GM12878 (cell line): ENCODE measurements around the gene SPA17. TPM values are rescaled to one million over a fixed set of nuclear protein-coding genes. Genes with fewer than 3 reads are reported as not detected.

Source experiments
- ATAC-seq: fragments of 200-7000 bp; cut with Tn5 transposase; 3 replicates; pipeline ENCODE4 v1.9.1; 2020; ENCODE audit warnings: mild to moderate bottlenecking, moderate library complexity
- BruUV-seq: library from RNA; stranded (reverse); fragments of 400-500 nt; replicated peaks from 2 replicates; lab custom pipeline; 2021; lab: Mats Ljungman, UMichigan
- CTCF ChIA-PET: fragments of 300-600 bp; sonication (Branson Sonifier 250); formaldehyde crosslinking; extraction: SDS; loops from one replicate; lab custom pipeline; 2021; ENCODE audit warnings: inconsistent platforms; lab: Yijun Ruan, JAX
- POLR2A ChIA-PET: fragments of 350-600 bp; formaldehyde crosslinking; extraction: SDS; loops from one replicate; lab custom pipeline; 2021; ENCODE audit warnings: inconsistent platforms; lab: Charles Lee
- RAD21 ChIA-PET: fragments of 300-600 bp; sonication (Branson Sonifier 250); formaldehyde crosslinking; loops from one replicate; lab custom pipeline; 2023; ENCODE audit warnings: antibody characterized with exemption; ENCODE audit not compliant: unreplicated experiment; lab: Charles Lee
- SMC1A ChIA-PET: fragments of 300-600 bp; sonication (Branson Sonifier 250); formaldehyde crosslinking; loops from one replicate; lab custom pipeline; 2023; ENCODE audit not compliant: unreplicated experiment, uncharacterized antibody; lab: Charles Lee
- DNase-seq: peaks from one replicate; pipeline ENCODE4 v3.0.0-alpha.2; 2011; ENCODE audit warnings: low read depth, low spot score
- FAIRE-seq: peaks from 3 replicates; lab custom pipeline; 2011; peaks lifted over from hg19 to GRCh38; lab: Jason Lieb, UNC
- H2AFZ ChIP-seq: 2 replicates; pipeline ENCODE4 v1.6.0; 2011; ENCODE audit warnings: low read depth, low read length, control low read depth; ENCODE audit not compliant: control insufficient read depth
- H3K27ac ChIP-seq: 2 replicates; pipeline ENCODE4 v1.5.1; 2011; ENCODE audit warnings: control low read depth; ENCODE audit not compliant: control insufficient read depth, insufficient read depth
- H3K27me3 ChIP-seq, 2 experiments: replicated peaks in 1 of 2; 2 replicates each; pipeline versions ENCODE4 v1.6.0 to v1.6.1; 2011; ENCODE audit warnings: low read length in 1 of 2; ENCODE audit not compliant: control insufficient read depth in 2 of 2, insufficient read depth in 2 of 2
- H3K36me3 ChIP-seq, 2 experiments: 2 replicates each; pipeline ENCODE4 v1.5.1; 2011; ENCODE audit warnings: low read length in 1 of 2; ENCODE audit not compliant: control insufficient read depth in 2 of 2, insufficient read depth in 2 of 2
- H3K4me1 ChIP-seq: 2 replicates; pipeline ENCODE4 v1.6.1; 2011; ENCODE audit warnings: mild to moderate bottlenecking, low read length, moderate library complexity, mixed read lengths; ENCODE audit not compliant: control insufficient read depth, insufficient read depth
- H3K4me2 ChIP-seq: 2 replicates; pipeline ENCODE4 v1.6.0; 2011; ENCODE audit warnings: control low read depth; ENCODE audit not compliant: control insufficient read depth, insufficient read depth
- H3K4me3 ChIP-seq: fragments of 200-600 bp; sonication (generic); 2 replicates; pipeline ENCODE4 v1.5.1; 2016
- H3K79me2 ChIP-seq: 2 replicates; pipeline ENCODE4 v1.6.0; 2011; ENCODE audit warnings: low read length; ENCODE audit not compliant: control insufficient read depth, insufficient read depth
- H3K9ac ChIP-seq: 2 replicates; pipeline ENCODE4 v1.8.0; 2011; ENCODE audit warnings: low read length, control low read depth, mixed read lengths; ENCODE audit not compliant: control insufficient read depth, insufficient read depth
- H3K9me3 ChIP-seq: replicated peaks from 3 replicates; pipeline ENCODE4 v1.5.1; 2011; ENCODE audit warnings: mild to moderate bottlenecking, low read length; ENCODE audit not compliant: control insufficient read depth, insufficient read depth
- H4K20me1 ChIP-seq: 2 replicates; pipeline ENCODE4 v1.6.0; 2011; ENCODE audit not compliant: control insufficient read depth, insufficient read depth
- CHD4 ChIP-seq: fragments of 200-600 bp; sonication (generic); IDR thresholded peaks from 2 replicates; pipeline ENCODE4 v1.6.1; 2016; ENCODE audit warnings: mild to moderate bottlenecking
- DPF2 ChIP-seq: fragments of 450-650 bp; IDR thresholded peaks from 2 replicates; pipeline ENCODE4 v1.6.1; 2017; ENCODE audit warnings: mild to moderate bottlenecking
- GATAD2B ChIP-seq: fragments of 450-650 bp; conservative IDR thresholded peaks from 2 replicates; pipeline ENCODE4 v1.6.1; 2017; ENCODE audit warnings: low read depth, mild to moderate bottlenecking, moderate library complexity
- HCFC1 ChIP-seq: fragments of 150-350 bp; IDR thresholded peaks from 2 replicates; pipeline ENCODE4 v1.6.1; 2014; ENCODE audit warnings: low read length
- IKZF1 ChIP-seq: fragments of 450-650 bp; conservative IDR thresholded peaks from 2 replicates; pipeline ENCODE4 v1.6.1; 2017; ENCODE audit warnings: antibody characterized with exemption, mild to moderate bottlenecking
- KDM1A ChIP-seq: fragments of 200-600 bp; sonication (generic); IDR thresholded peaks from 2 replicates; pipeline ENCODE4 v1.6.1; 2016; ENCODE audit warnings: borderline replicate concordance
- MYB ChIP-seq: fragments of 150-350 bp; IDR thresholded peaks from 2 replicates; pipeline ENCODE4 v1.6.1; 2014; ENCODE audit warnings: mild to moderate bottlenecking, low read depth, low read length, borderline replicate concordance
- NBN ChIP-seq: fragments of 450-650 bp; IDR thresholded peaks from 2 replicates; pipeline ENCODE4 v1.6.1; 2016
- NR2F1 ChIP-seq: fragments of 450-650 bp; conservative IDR thresholded peaks from 2 replicates; pipeline ENCODE4 v1.6.1; 2017; ENCODE audit warnings: mild to moderate bottlenecking
- PAX8 ChIP-seq: fragments of 450-650 bp; IDR thresholded peaks from 2 replicates; pipeline ENCODE4 v1.6.1; 2017; ENCODE audit warnings: mild to moderate bottlenecking, moderate library complexity
- PML ChIP-seq: IDR thresholded peaks from 2 replicates; pipeline ENCODE4 v1.6.1; 2012; ENCODE audit warnings: low read length, inconsistent platforms
- RB1 ChIP-seq: fragments of 450-650 bp; formaldehyde crosslinking; IDR thresholded peaks from 2 replicates; pipeline ENCODE4 v1.6.1; 2017; ENCODE audit warnings: mild to moderate bottlenecking, borderline replicate concordance
- WGBS: methylation state at CpG from one replicate; pipeline ENCODE4 v1.1.6; 2016; ENCODE audit warnings: low lambda C conversion rate; ENCODE audit not compliant: insufficient replicate concordance, insufficient coverage; ENCODE audit errors: missing lambda C conversion rate; 5-methylcytosine and 5-hydroxymethylcytosine counted together
- in situ Hi-C: fragments of 300-500 bp; cut with MboI; formaldehyde crosslinking; loops from 9 replicates; pipeline ENCODE4 v1.14.3; 2018; ENCODE audit warnings: mixed read lengths
- intact Hi-C: fragments of 100-400 bp; cut with micrococcal nuclease; formaldehyde crosslinking; loops from one replicate; pipeline ENCODE4 v1.14.2; 2022; ENCODE audit not compliant: unreplicated experiment
- polyA plus RNA-seq, 11 experiments: library from polyadenylated mRNA; depleted of rRNA in 4 of 11; unstranded in 6 of 11; stranded (reverse) in 5 of 11; fragments of >200 nt; fragmentation: Nextera tagmentation in 4 of 11; fragmentation: Illumina TruSeq in 1 of 11; extraction: Ambion mirVana in 4 of 11; extraction: Trizol in 1 of 11; gene quantifications; 1 replicate in 1 of 11; 2 replicates in 10 of 11; pipeline versions ENCODE4 v1.2.1 to v1.2.3, GENCODE V29; 2011 to 2016; ENCODE audit warnings: inconsistent platforms in 2 of 11, missing spikeins in 2 of 11, low read depth in 1 of 11
- total RNA-seq, 4 experiments: library from RNA; depleted of rRNA in 3 of 4; stranded (reverse); fragments of >200 nt in 3 of 4; fragmentation: Illumina TruSeq in 1 of 4; extraction: Trizol in 1 of 4; gene quantifications; 2 replicates each; pipeline versions ENCODE4 v1.2.1 to v1.2.3, GENCODE V29; 2013 to 2021
- TF ChIP-seq, protein P1 (sequence below): fragments of 450-650 bp; formaldehyde crosslinking; IDR thresholded peaks from 2 replicates; pipeline ENCODE4 v1.4.0; 2022; ENCODE audit warnings: mild to moderate bottlenecking, moderate library complexity
- TF ChIP-seq, protein P2 (sequence below), 3 experiments: IDR thresholded peaks in 2 of 3; conservative IDR thresholded peaks in 1 of 3; 2 replicates each; pipeline ENCODE4 v1.5.1; 2011; ENCODE audit warnings: low read depth in 3 of 3, low read length in 3 of 3, mild to moderate bottlenecking in 3 of 3, control low read depth in 2 of 3, moderate library complexity in 2 of 3, inconsistent platforms in 1 of 3, mixed read lengths in 1 of 3; ENCODE audit not compliant: control insufficient read depth in 2 of 3, insufficient read depth in 1 of 3; ENCODE audit errors: extremely low read depth in 1 of 3

The SPA17 gene
- total and polyA plus RNA-seq, 10 of the 15 experiments (the other 5 are each of a cell fraction or from before 2014, with no cell fraction given), result 2.9 to 13.2 (median 8.5) TPM

DNA sequence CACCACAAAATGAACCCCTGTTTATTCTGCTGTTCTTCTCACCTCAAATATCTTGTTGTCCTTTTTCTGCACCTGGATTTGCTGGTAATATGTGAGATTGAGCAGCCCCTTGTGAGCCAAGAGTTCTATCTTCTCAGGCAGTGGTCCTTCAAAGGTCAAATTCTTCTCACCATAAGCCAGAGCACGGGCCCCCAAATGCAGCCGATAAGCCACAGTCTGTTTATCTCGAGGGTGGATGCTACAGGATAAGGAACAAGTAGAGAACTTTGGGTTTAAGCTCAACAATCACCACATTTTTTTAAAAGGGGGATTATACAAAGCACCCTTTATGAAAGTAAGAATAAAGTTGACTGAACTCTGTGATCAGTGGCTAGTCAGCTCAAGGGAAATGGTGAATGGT is 35.2 kb upstream of the SPA17 start:
- intact Hi-C loops, result no loop called here
- BruUV-seq, result no TSS peak

GRCh38 chr11:124639186-124639585 is 34.5 kb upstream of the SPA17 start:
- no peaks in the 10 kb centered on the region for H3K4me1 ChIP-seq
- intact Hi-C loops (no loop called here), in situ Hi-C loops (no loop called here)
- no peaks in the 10 kb centered on the region for H3K27me3 ChIP-seq
- H3K4me3 ChIP-seq, result no peak overlapping the region
- ChIA-PET SMC1A (interaction anchor here (1.1 to 1.7 kb wide), 4 partner anchors 10 to 154 kb away, joined by 3 to 4 read pairs (median 4); no protein-coding TSS in a partner anchor), CTCF (interaction anchor here (1.0 to 7.6 kb wide), 5 partner anchors 9 to 228 kb away, joined by 3 to 52 read pairs (median 4); no protein-coding TSS in a partner anchor), RAD21 (no interaction called here), POLR2A (no interaction called here)
- DNase-seq (no peak), FAIRE-seq (no peak), ATAC-seq (no peak)
- no peak overlapping the region for H3K9ac ChIP-seq
- no peaks in the 10 kb centered on the region for H3K79me2 ChIP-seq
- peaks cover 0 to 5% of the 10 kb centered on the region in 2 experiments; a peak in 3 of 4 replicates for H3K36me3 ChIP-seq
- H3K27ac ChIP-seq, result no peak overlapping the region
- H4K20me1 ChIP-seq, result no peaks in the 10 kb centered on the region
- H2AFZ ChIP-seq, result no peak overlapping the region
- no peak for TF ChIP-seq KDM1A
- TF ChIP-seq NBN, result no peak
- TF ChIP-seq, protein P1, sequence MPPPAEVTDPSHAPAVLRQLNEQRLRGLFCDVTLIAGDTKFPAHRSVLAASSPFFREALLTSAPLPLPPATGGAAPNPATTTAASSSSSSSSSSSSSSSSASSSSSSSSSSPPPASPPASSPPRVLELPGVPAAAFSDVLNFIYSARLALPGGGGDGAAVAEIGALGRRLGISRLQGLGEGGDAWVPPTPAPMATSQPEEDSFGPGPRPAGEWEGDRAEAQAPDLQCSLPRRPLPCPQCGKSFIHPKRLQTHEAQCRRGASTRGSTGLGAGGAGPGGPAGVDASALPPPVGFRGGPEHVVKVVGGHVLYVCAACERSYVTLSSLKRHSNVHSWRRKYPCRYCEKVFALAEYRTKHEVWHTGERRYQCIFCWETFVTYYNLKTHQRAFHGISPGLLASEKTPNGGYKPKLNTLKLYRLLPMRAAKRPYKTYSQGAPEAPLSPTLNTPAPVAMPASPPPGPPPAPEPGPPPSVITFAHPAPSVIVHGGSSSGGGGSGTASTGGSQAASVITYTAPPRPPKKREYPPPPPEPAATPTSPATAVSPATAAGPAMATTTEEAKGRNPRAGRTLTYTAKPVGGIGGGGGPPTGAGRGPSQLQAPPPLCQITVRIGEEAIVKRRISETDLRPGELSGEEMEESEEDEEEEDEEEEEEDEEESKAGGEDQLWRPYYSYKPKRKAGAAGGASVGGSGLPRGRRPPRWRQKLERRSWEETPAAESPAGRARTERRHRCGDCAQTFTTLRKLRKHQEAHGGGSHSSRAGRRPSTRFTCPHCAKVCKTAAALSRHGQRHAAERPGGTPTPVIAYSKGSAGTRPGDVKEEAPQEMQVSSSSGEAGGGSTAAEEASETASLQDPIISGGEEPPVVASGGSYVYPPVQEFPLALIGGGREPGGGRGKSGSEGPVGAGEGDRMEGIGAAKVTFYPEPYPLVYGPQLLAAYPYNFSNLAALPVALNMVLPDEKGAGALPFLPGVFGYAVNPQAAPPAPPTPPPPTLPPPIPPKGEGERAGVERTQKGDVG (CRISPR knock-in tag), result no peak
- TF ChIP-seq, protein P2, sequence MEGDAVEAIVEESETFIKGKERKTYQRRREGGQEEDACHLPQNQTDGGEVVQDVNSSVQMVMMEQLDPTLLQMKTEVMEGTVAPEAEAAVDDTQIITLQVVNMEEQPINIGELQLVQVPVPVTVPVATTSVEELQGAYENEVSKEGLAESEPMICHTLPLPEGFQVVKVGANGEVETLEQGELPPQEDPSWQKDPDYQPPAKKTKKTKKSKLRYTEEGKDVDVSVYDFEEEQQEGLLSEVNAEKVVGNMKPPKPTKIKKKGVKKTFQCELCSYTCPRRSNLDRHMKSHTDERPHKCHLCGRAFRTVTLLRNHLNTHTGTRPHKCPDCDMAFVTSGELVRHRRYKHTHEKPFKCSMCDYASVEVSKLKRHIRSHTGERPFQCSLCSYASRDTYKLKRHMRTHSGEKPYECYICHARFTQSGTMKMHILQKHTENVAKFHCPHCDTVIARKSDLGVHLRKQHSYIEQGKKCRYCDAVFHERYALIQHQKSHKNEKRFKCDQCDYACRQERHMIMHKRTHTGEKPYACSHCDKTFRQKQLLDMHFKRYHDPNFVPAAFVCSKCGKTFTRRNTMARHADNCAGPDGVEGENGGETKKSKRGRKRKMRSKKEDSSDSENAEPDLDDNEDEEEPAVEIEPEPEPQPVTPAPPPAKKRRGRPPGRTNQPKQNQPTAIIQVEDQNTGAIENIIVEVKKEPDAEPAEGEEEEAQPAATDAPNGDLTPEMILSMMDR (IDR thresholded peaks at IDR 0.05 in 2 of 3, conservative IDR thresholded peaks at IDR 0.05 in 1 of 3; ENCODE audit: control insufficient read depth in 2 of 3, extremely low read depth in 1 of 3, insufficient read depth in 1 of 3, low read depth in 3 of 3, low read length in 3 of 3), result no peak
- no peak overlapping the region for H3K4me2 ChIP-seq
- H3K9me3 ChIP-seq, result no peaks in the 10 kb centered on the region; the same call in 2 of the 3 replicates
- BruUV-seq, result no TSS peak
- 100% methylated on average over 1 of the region's 1 CpG for WGBS

More for the DNA sequence above, 35.2 kb upstream of the SPA17 start:
- H3K27me3 ChIP-seq, result no peaks in the 10 kb centered on the region
- no peak overlapping the region for H2AFZ ChIP-seq
- H3K9me3 ChIP-seq, result no peaks in the 10 kb centered on the region; the same call in 2 of the 3 replicates
- WGBS, result 99% methylated on average over 3 of the region's 3 CpGs
- no peaks in the 10 kb centered on the region for H3K4me1 ChIP-seq
- ATAC-seq (no peak), FAIRE-seq (no peak), DNase-seq (no peak)
- no peak overlapping the region for H3K4me3 ChIP-seq
- SMC1A ChIA-PET, result interaction anchor here (0.8 to 1.7 kb wide), 5 partner anchors 9 to 471 kb away, joined by 3 to 4 read pairs (median 3); no protein-coding TSS in a partner anchor
- TF ChIP-seq NR2F1 (no peak), PAX8 (no peak), GATAD2B (no peak), CHD4 (no peak), HCFC1 (no peak), MYB (no peak), PML (no peak), RB1 (no peak), IKZF1 (no peak), DPF2 (no peak)
- RAD21 ChIA-PET, result no interaction called here
- H3K4me2 ChIP-seq, result no peak overlapping the region
- in situ Hi-C loops, result no loop called here
- H3K36me3 ChIP-seq, result peaks cover 0 to 5% of the 10 kb centered on the region in 2 experiments; a peak in 3 of 4 replicates
- no peak overlapping the region for H3K9ac ChIP-seq
- H3K79me2 ChIP-seq, result no peaks in the 10 kb centered on the region
- no peaks in the 10 kb centered on the region for H4K20me1 ChIP-seq
- H3K27ac ChIP-seq, result no peak overlapping the region
- POLR2A ChIA-PET, result no interaction called here
- CTCF ChIA-PET, result interaction anchor here (0.9 to 7.6 kb wide), 5 partner anchors 9 to 198 kb away, joined by 3 to 52 read pairs (median 3); no protein-coding TSS in a partner anchor
